ENCODE measurements around the gene LAD1.

DNA sequence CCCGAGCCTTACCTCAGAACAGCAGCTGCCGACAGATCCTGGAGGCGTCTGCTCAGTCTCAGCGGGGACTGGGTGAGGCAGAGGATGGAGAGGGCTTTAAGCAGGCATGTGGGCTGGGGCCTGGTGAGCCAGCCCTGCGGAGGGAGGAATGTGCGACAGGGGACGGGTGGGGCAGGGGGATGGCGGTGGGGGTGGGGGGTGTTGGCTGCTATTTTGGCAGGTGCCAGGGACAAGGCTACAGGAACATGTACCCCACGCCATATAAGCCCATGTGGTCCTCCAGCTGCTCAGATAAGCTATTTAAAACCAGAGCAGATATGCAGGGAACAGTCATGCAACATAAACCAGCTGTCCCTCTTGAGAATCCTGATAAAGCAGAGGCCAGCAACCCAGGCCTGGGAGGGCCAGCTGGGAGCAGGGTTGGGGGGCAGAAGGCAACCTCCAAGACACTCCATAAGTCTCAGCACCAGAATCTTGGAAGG lies 21.5 kb downstream of the LAD1 start, which contains the start of gene TNNT2:
- TF ChIP-seq, protein P1, sequence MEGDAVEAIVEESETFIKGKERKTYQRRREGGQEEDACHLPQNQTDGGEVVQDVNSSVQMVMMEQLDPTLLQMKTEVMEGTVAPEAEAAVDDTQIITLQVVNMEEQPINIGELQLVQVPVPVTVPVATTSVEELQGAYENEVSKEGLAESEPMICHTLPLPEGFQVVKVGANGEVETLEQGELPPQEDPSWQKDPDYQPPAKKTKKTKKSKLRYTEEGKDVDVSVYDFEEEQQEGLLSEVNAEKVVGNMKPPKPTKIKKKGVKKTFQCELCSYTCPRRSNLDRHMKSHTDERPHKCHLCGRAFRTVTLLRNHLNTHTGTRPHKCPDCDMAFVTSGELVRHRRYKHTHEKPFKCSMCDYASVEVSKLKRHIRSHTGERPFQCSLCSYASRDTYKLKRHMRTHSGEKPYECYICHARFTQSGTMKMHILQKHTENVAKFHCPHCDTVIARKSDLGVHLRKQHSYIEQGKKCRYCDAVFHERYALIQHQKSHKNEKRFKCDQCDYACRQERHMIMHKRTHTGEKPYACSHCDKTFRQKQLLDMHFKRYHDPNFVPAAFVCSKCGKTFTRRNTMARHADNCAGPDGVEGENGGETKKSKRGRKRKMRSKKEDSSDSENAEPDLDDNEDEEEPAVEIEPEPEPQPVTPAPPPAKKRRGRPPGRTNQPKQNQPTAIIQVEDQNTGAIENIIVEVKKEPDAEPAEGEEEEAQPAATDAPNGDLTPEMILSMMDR (IDR thresholded peaks at IDR 0.05): no peak
- no peak for TF ChIP-seq POLR2A (IDR thresholded peaks at IDR 0.05)
